Measurements from ENCODE around the gene SS18.
A peak's percentile ranks its signal among the peaks of the same experiment; 100 is the strongest.
"Not testable (repeated sequence)": the region's sequence is repeated elsewhere in the genome, so short reads cannot be mapped to it uniquely, and the experiment has no call there.

SS18 gene, protein sequence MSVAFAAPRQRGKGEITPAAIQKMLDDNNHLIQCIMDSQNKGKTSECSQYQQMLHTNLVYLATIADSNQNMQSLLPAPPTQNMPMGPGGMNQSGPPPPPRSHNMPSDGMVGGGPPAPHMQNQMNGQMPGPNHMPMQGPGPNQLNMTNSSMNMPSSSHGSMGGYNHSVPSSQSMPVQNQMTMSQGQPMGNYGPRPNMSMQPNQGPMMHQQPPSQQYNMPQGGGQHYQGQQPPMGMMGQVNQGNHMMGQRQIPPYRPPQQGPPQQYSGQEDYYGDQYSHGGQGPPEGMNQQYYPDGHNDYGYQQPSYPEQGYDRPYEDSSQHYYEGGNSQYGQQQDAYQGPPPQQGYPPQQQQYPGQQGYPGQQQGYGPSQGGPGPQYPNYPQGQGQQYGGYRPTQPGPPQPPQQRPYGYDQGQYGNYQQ

GRCh38 chr18:26090130-26091046 is at the start of gene SS18:
Gene SS18, minus strand, starts transcription at chr18:26090613. Its CDS starts 44 bp downstream, at chr18:26090569.
- DNase-seq, result peak; percentile 73 to 83 (median 76)

DNA sequence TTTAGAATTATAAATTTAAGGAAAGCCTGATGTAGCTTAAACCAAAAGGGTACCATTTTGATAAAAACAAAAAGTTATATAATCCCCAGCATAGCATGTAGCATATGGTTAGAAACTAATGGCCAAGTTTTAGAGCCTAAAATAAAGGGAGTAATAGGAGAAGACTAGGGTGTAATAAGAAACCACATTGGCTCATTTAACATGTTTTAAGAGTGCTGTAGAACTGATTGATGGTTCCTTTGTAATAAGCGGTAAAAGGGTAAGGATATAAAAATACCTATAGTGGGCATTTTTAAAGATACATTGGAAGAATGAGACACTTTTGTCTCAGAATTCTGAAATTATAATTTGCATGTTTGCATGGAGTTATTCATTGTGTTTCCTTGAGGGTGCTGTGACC is 45.1 kb upstream of the SS18 start:
- no peak for DNase-seq

DNA sequence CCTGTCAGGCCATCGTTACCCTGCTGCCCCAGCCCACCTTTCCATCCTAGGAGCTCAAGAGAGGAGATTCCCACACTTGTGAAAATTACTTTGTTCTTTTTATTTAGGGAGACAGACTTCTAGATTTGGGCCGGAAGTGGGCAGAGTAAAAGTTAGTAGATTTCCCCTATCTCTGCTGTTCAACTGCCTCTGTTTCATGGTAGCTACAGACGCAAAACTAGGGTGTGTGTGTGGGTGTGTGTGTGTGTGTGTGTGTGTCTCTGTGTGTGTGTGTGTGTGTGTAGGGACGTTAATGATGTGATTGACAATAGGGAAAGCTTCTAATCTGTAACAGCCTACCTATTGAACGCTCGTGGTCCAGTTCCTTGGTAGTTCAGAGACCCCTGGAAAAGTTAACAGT is 43.7 kb upstream of the SS18 start:
- DNase-seq, result no peak

GRCh38 chr18:26133652-26134051 is 43.2 kb upstream of the SS18 start, which contains the start of gene PSMA8:
Gene PSMA8, plus strand, starts transcription at chr18:26133869. Its CDS starts 97 bp downstream, at chr18:26133966.
- peak; percentile 12 to 19 (median 15) for DNase-seq

DNA sequence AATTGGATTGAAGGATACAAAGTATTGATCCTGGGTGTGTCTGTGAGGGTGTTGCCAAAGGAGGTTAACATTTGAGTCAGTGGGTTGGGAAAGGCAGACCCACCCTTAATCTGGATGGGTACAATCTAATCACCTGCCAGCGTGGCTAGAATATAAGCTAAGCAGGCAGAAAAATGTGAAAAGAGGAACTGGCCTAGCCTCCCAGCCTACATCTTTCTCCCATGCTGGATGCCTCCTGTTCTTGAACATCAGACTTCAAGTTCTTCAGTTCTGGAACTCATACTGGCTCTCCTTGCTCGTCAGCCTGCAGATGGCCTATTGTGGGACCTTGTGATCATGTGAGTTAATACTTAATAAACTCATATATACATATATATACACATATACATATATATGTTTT is 37.8 kb upstream of the SS18 start:
- not testable (repeated sequence) for DNase-seq

DNA sequence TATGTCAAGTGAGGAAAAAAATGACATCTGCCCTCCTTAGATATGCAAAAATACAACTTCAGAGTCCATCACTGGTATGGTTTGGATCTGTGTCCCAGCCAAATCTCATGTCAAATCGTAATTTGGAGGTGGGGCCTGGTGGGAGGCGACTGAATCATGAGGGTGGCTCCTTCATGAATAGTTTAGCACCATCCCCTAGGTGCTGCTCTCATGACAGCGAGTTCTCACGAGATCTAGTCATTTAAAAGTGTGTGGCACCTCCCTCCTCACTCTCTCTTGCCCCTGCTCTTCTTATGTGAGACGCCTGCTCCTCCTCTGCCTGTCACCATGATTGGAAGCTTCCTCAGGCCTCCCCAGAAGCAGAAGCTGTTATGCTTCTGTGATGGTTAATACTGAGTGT is 37.4 kb upstream of the SS18 start:
- DNase-seq, result no peak

GRCh38 chr18:26121994-26122393 is 31.6 kb upstream of the SS18 start:
- not testable (repeated sequence) for DNase-seq

DNA sequence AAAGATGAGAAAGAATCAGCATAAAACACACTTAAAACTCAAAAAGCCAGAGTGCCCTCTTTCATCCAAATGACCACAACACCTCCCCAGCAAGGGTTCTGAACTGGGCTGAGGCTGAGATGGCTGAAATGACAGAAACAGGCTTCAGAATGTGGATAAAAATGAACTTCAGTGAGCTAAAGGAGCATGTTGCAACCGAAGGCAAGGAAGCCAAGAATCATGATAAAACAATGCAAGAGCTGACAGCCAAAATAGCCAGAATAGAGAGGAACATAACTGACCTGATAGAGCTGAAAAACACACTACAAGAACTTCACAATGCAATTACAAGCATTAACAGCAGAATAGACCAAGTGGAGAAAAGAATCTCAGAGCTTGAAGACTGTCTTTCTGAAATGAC is 31.1 kb upstream of the SS18 start:
- DNase-seq, result no peak

DNA sequence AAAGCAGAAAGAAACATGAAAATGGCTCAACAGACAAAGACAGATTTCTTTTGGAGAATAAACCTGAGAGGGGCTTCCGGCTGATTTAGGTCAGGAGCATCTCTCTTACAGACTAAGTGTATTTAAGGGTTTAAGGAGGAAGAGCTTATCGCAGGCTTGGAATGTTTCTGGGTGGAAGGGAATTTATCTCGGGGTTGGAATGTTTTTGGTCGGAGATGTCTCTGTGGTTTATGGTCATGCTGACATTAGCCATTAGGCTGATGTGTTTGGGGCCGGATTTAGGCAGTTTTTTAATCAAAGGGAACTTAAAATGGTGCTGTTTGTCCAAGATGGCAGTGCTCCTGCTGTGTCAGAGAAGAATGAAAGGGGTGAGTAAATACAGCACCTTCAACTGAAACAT is 28.8 kb upstream of the SS18 start:
- DNase-seq, result no peak

- no peak for DNase-seq
Observed at GRCh38 chr18:26104035-26104434, 13.6 kb upstream of the SS18 start.

DNA sequence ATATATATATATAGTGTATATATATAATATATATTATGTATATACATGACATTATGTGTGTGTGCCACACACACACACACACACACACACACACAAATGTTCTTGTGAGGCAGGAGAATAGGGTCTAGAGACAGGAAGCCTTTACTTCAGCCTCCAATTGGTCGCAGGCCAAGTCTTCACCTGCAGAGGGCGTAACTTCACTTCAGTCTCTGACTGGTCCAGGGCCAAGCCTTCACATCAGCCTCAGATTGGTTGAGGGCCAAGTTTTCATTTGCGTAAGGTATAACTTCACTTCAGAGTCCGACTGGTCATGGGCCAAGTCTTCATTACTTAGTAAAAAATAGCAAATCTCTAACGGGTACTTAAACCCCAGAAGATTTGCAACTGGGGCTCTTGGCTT is 13.2 kb upstream of the SS18 start:
- peak in 2 of 4 experiments; percentile 1 to 4 for DNase-seq

DNA sequence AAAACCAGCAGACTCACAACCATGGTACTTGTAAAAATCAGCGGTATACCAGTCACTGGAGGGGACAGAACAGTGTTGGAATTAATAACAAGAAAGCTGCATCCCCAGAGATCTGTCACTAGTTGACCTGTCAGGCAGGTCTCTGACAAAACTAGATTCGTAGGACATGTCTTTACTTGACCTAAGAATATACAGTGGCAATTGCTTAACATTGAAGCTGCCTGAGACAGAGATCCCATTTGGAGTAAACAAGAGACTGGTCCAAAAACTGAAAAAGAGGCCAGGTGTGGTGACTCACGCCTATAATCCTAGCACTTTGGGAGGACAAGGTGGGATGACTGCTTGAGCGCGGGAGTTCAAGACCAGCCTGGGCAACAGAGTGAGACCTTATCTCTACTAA is 7.2 kb upstream of the SS18 start:
- DNase-seq, result no peak

GRCh38 chr18:26096852-26097251 is 6.4 kb upstream of the SS18 start:
- DNase-seq, result no peak

- DNase-seq, result peak; percentile 31 to 48 (median 44)
Observed at GRCh38 chr18:26091047-26091630, 726 bp upstream of the SS18 start.

DNA sequence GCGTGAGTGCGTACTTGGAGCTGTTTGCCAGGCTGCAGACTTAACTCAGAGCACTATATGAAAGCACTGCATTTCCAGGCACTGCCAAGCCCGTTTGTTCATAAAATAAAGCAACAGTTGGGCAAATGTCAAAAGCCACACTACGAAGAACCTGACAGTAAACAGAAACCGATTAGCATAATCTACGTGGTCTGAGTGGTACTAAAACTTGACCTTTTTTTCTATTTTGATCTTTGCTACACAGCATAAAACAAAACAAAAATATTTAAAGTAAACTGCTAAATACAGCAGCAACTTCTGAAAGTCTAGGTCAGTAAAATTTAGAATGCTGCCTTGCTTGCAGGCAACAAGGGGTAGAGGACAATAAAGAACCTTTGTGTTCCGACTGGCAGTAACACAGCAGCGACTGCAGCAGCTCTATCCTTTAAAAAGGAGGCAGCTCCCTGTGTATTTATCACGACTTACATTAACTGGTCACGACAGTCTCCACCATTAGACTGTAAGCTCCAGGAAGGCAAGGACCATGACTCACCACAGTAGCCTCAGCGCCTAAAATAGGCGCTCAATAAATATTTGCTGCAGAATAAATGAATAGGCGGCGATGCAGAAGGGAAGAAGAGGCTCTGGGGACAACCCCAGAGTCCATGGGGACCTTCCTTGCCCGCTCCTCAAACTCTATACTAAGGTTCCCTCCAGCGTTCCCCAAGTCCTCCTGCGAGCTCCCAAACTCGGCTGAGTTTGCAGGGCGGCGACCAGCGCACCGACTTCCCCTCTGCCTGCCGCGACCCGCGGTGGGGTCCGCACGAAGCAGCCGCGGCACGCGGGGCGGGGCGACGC is 902 bp downstream of the SS18 start:
- DNase-seq, result no peak

DNA sequence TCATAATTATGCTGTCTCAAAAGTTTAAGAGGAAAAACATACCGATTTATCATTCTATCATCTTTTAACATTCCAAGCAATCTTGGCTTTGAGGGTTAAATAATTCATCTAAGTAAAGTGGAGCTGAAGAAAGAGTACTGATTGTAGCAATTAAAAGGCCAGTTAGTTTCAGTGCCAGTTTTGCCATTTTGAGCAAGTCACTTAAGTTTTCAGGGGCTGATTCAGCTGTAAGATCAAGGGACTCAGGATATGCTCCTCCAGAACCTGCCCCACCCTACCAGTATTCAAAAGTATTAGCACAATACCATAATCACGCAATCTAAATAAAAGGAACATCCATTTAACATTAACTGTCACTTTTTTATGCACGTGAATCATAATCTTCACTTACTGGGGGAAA is 1.9 kb downstream of the SS18 start:
- DNase-seq, result no peak

- DNase-seq, result no peak
Observed at GRCh38 chr18:26086959-26087358, 3.5 kb downstream of the SS18 start.

GRCh38 chr18:26085056-26085455 is 5.4 kb downstream of the SS18 start:
- no peak for DNase-seq

- no peak for DNase-seq
Observed at GRCh38 chr18:26083099-26083498, 7.3 kb downstream of the SS18 start.

DNA sequence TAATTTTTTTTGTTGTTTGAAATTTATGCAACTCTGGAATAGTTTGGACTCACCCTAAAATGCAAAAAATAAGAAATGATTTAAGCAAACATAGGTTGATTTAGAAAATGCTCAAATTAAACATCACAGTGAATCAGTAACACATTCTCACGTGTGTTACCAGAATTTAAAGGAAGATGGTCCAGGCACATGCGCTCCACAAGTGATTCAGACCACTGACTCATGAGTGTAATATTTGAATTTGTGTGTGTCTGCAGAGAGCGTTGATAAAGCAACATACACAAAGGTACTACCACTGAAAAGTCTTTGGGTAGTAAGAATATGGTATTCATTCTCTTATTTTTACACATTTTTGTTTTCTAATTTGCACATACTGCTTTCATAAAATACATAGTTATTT is 7.9 kb downstream of the SS18 start:
- DNase-seq, result no peak

GRCh38 chr18:26074246-26074645 is 16.2 kb downstream of the SS18 start:
- no peak for DNase-seq

GRCh38 chr18:26073758-26074157 is 16.7 kb downstream of the SS18 start:
- no peak for DNase-seq
